ENCODE data around the gene APOA5. TPM values are rescaled to one million over a fixed set of nuclear protein-coding genes. Genes with fewer than 3 reads are reported as not detected.

Gene APOA5
- total and polyA plus RNA-seq, 2 of the 4 experiments (the other 2 are of a cell fraction), result not detected

DNA sequence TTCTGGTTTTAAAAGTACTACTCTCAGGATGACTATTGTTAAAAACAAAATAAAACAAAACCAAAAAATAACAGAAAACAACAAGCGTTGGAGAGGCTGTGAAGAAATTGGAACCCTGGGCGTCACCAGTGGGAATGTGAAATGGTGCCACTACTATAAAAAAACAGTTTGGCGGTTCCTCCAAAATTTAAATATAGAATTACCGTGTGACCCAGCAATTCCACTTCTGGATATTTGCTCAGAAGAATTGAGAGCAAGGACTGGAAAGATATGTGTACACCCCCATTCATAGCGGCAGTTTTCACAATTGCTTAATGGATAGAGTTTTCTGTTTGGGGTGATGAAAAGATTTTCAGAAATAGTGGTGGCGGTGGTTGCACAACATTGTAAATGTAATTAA is 22.8 kb upstream of the APOA5 start:
- H3K14ac ChIP-seq (replicated peaks; ENCODE audit: low read depth, low read length), result no peak overlapping the region
- no peak overlapping the region for H2AK9ac ChIP-seq (replicated peaks; ENCODE audit: low read depth, low read length, poor library complexity)
- DNase-seq, result no peak
- no peak overlapping the region for H2BK15ac ChIP-seq (ENCODE audit: low read depth, low read length)
- H2AK5ac ChIP-seq (ENCODE audit: low read depth, low read length), result no peak overlapping the region
- no peak overlapping the region for H3K4me2 ChIP-seq (ENCODE audit: low read depth, low read length)
- H3K9ac ChIP-seq (ENCODE audit: low read depth, low read length), result no peak overlapping the region
- H3K9me3 ChIP-seq (ENCODE audit: control insufficient read depth, insufficient read depth, low read length), result peaks cover 3% of the 10 kb centered on the region
- H3K56ac ChIP-seq (ENCODE audit: extremely low read depth, insufficient read depth, low read length), result no peak overlapping the region
- no peaks in the 10 kb centered on the region for H3K9me1 ChIP-seq (ENCODE audit: insufficient read depth, low read length)
- H3K79me1 ChIP-seq (ENCODE audit: low read depth in 1 of 2, low read length in 2 of 2), result no peaks in the 10 kb centered on the region
- ChIA-PET CTCF (no interaction called here), POLR2A (ENCODE audit: unreplicated experiment) (no interaction called here)
- H4K5ac ChIP-seq (ENCODE audit: low read depth, low read length), result no peak overlapping the region
- H2BK120ac ChIP-seq (ENCODE audit: low read depth, low read length), result no peak overlapping the region
- WGBS, 2 experiments (ENCODE audit: extremely low coverage in 2 of 2, insufficient read length in 1 of 2), result no CpG with 5 or more reads among the region's 6 CpGs
- no peak overlapping the region for H3K27ac ChIP-seq (ENCODE audit: insufficient read depth, low read length)
- intact Hi-C loops (cut with micrococcal nuclease) (no loop called here), dilution Hi-C loops (cut with HindIII; ENCODE audit: low sequenced_read_pairs, unreplicated experiment) (no loop called here), in situ Hi-C loops (cut with MboI; ENCODE audit: low sequenced_read_pairs) (no loop called here)
- no peak overlapping the region for H3K18ac ChIP-seq (ENCODE audit: low read depth, low read length)
- H3K27me3 ChIP-seq (ENCODE audit: control insufficient read depth, insufficient read depth, low read length), result peaks cover 7% of the 10 kb centered on the region; the same call in 1 of the 2 replicates
- H4K20me1 ChIP-seq (ENCODE audit: insufficient read depth, low read length), result no peaks in the 10 kb centered on the region
- H2BK5ac ChIP-seq (ENCODE audit: low read depth, low read length, poor library complexity, severe bottlenecking), result no peak overlapping the region
- BruUV-seq (replicated peaks), result no TSS peak
- no peak overlapping the region for H3K4ac ChIP-seq (ENCODE audit: low read depth, low read length)
- H3K4me1 ChIP-seq (ENCODE audit: control insufficient read depth, insufficient read depth, low read length), result peaks cover 3% of the 10 kb centered on the region; the same call in 1 of the 2 replicates
- H2AFZ ChIP-seq (replicated peaks; ENCODE audit: low read length, poor library complexity), result no peak overlapping the region
- H4K91ac ChIP-seq (ENCODE audit: insufficient read depth, low read depth, low read length), result no peak overlapping the region
- no peak overlapping the region for H3K23ac ChIP-seq (ENCODE audit: low read depth, low read length)
- H3K36me3 ChIP-seq (ENCODE audit: control insufficient read depth, insufficient read depth, low read length), result no peaks in the 10 kb centered on the region
- H3K4me3 ChIP-seq (ENCODE audit: insufficient read depth, low read depth, low read length), result no peak overlapping the region
- no peak for ATAC-seq (ENCODE audit: low read depth)
- no peak overlapping the region for H2BK20ac ChIP-seq (ENCODE audit: low read depth, low read length)
- H4K8ac ChIP-seq (ENCODE audit: low read depth in 2 of 2, low read length in 2 of 2), result no peak overlapping the region
- TF ChIP-seq MXI1 (IDR thresholded peaks at IDR 0.05; ENCODE audit: borderline replicate concordance, low read depth, low read length) (no peak), NFE2L2 (IDR thresholded peaks at IDR 0.05; ENCODE audit: low read depth, low read length) (no peak), RFX5 (IDR thresholded peaks at IDR 0.05; ENCODE audit: low read depth, low read length) (no peak), POLR2A (IDR thresholded peaks at IDR 0.05; ENCODE audit: low read depth, low read length) (no peak), MAFK (IDR thresholded peaks at IDR 0.05; ENCODE audit: low read depth, low read length) (no peak), CHD1 (IDR thresholded peaks at IDR 0.05; ENCODE audit: low read depth, low read length) (no peak), RCOR1 (IDR thresholded peaks at IDR 0.05; ENCODE audit: insufficient replicate concordance, low read length) (no peak), USF2 (IDR thresholded peaks at IDR 0.05; ENCODE audit: low read depth, low read length) (no peak), SMC3 (IDR thresholded peaks at IDR 0.05; ENCODE audit: low read depth, low read length) (no peak), FOS (IDR thresholded peaks at IDR 0.05; ENCODE audit: low read depth, low read length) (no peak)
- TF ChIP-seq, protein P1, sequence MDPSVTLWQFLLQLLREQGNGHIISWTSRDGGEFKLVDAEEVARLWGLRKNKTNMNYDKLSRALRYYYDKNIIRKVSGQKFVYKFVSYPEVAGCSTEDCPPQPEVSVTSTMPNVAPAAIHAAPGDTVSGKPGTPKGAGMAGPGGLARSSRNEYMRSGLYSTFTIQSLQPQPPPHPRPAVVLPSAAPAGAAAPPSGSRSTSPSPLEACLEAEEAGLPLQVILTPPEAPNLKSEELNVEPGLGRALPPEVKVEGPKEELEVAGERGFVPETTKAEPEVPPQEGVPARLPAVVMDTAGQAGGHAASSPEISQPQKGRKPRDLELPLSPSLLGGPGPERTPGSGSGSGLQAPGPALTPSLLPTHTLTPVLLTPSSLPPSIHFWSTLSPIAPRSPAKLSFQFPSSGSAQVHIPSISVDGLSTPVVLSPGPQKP (IDR thresholded peaks at IDR 0.05; ENCODE audit: borderline replicate concordance, low read depth, low read length), result no peak

All from IMR-90 (cell line).